Renal cortical epithelial cell (primary cell): Measurements from ENCODE around the gene GGA2. TPM values are rescaled to one million over a fixed set of nuclear protein-coding genes. Genes with fewer than 3 reads are reported as not detected.
A peak's percentile ranks its signal among the peaks of the same experiment; 100 is the strongest.
"Not testable (repeated sequence)": the region's sequence is repeated elsewhere in the genome, so short reads cannot be mapped to it uniquely, and the experiment has no call there.

Source experiments
- DNase-seq: peaks from one replicate; pipeline ENCODE4 v3.0.0-alpha.2; 2011; ENCODE audit warnings: low read depth
- total RNA-seq: library from RNA; depleted of rRNA; stranded (reverse); fragments of >200 nt; gene quantifications from 2 replicates; pipeline ENCODE4 v1.2.3, GENCODE V29; 2014

The GGA2 gene
- total RNA-seq, 1 donor from 2014 or later, result 33.8 TPM

- peak; percentile 66 for DNase-seq
Measured at GRCh38 chr16:23504076-23504452, 6.2 kb downstream of the GGA2 start.

- DNase-seq, result no peak
Measured at GRCh38 chr16:23502466-23502865, 7.8 kb downstream of the GGA2 start.

GRCh38 chr16:23501291-23501690 lies 9.0 kb downstream of the GGA2 start:
- DNase-seq, result no peak

GRCh38 chr16:23500862-23501225 lies 9.4 kb downstream of the GGA2 start:
- no peak for DNase-seq

GRCh38 chr16:23500212-23500861 lies 10.0 kb downstream of the GGA2 start:
- DNase-seq, result no peak

- DNase-seq, result no peak
Measured at GRCh38 chr16:23499801-23500200, 10.5 kb downstream of the GGA2 start.

- peak; percentile 46 for DNase-seq
Measured at GRCh38 chr16:23498863-23499262, 11.4 kb downstream of the GGA2 start.

- DNase-seq, result no peak
Measured at GRCh38 chr16:23497543-23497868, 12.8 kb downstream of the GGA2 start.

GRCh38 chr16:23496821-23497542 lies 13.3 kb downstream of the GGA2 start:
- peak; percentile 84 for DNase-seq

- no peak for DNase-seq
Measured at GRCh38 chr16:23495671-23496070, 14.6 kb downstream of the GGA2 start.

GRCh38 chr16:23494188-23494587 lies 16.1 kb downstream of the GGA2 start:
- DNase-seq, result no peak

- DNase-seq, result peak; percentile 81
Measured at GRCh38 chr16:23491490-23492391, 18.6 kb downstream of the GGA2 start.

- no peak for DNase-seq
Measured at GRCh38 chr16:23486480-23486879, 23.8 kb downstream of the GGA2 start.

GRCh38 chr16:23485841-23486240 lies 24.5 kb downstream of the GGA2 start:
- DNase-seq, result no peak

- DNase-seq, result no peak
Measured at GRCh38 chr16:23485257-23485614, 25.1 kb downstream of the GGA2 start.

GRCh38 chr16:23484510-23485256 lies 25.6 kb downstream of the GGA2 start:
- no peak for DNase-seq

GRCh38 chr16:23483492-23483891 lies 26.8 kb downstream of the GGA2 start:
- not testable (repeated sequence) for DNase-seq

- DNase-seq, result no peak
Measured at GRCh38 chr16:23482778-23483177, 27.5 kb downstream of the GGA2 start.

- no peak for DNase-seq
Measured at GRCh38 chr16:23480257-23480656, 30.0 kb downstream of the GGA2 start.

- DNase-seq, result no peak
Measured at GRCh38 chr16:23479138-23479537, 31.2 kb downstream of the GGA2 start.

- DNase-seq, result no peak
Measured at GRCh38 chr16:23478566-23478965, 31.7 kb downstream of the GGA2 start.

- no peak for DNase-seq
Measured at GRCh38 chr16:23476289-23476688, 34.0 kb downstream of the GGA2 start.
